ENCODE measurements around the gene B3GNT2. TPM values are rescaled to one million over a fixed set of nuclear protein-coding genes. Genes with fewer than 3 reads are reported as not detected.

Gene B3GNT2
- total RNA-seq, 1 donor from 2014 or later = 38.0 TPM

- Histone ChIP-seq H3K4me1 (peaks cover 74% of the 10 kb centered on the region), H3K4me3 (no peak overlapping the region), H3K36me3 (no peaks in the 10 kb centered on the region), H3K27ac (peak overlapping the region; percentile 27), H3K27me3 (ENCODE audit: low read depth) (no peaks in the 10 kb centered on the region), H3K9me3 (no peaks in the 10 kb centered on the region)
- intact Hi-C loops (cut with DNase I) = no loop called here
- TF ChIP-seq CTCF (IDR thresholded peaks at IDR 0.05) = no peak
- no peak for DNase-seq
- ATAC-seq = no peak
Observed at GRCh38 chr2:62200291-62200841, 4.5 kb downstream of the B3GNT2 start.

GRCh38 chr2:62200868-62201267 lies 5.0 kb downstream of the B3GNT2 start:
- Histone ChIP-seq H3K36me3 (no peaks in the 10 kb centered on the region), H3K9me3 (no peaks in the 10 kb centered on the region), H3K27ac (peak overlapping the region; percentile 27), H3K4me3 (no peak overlapping the region), H3K4me1 (peaks cover 76% of the 10 kb centered on the region), H3K27me3 (ENCODE audit: low read depth) (no peaks in the 10 kb centered on the region)
- no peak for TF ChIP-seq CTCF (IDR thresholded peaks at IDR 0.05)
- intact Hi-C loops (cut with DNase I) = no loop called here
- ATAC-seq = no peak
- DNase-seq = no peak

GRCh38 chr2:62201307-62201706 lies 5.4 kb downstream of the B3GNT2 start:
- peak overlapping the region; percentile 27 for H3K27ac ChIP-seq
- ATAC-seq = peak; percentile 26 to 72
- no peaks in the 10 kb centered on the region for H3K9me3 ChIP-seq
- no peaks in the 10 kb centered on the region for H3K36me3 ChIP-seq
- no peak for DNase-seq
- no peaks in the 10 kb centered on the region for H3K27me3 ChIP-seq (ENCODE audit: low read depth)
- H3K4me1 ChIP-seq = peaks cover 76% of the 10 kb centered on the region
- intact Hi-C loops (cut with DNase I) = no loop called here
- no peak for TF ChIP-seq CTCF (IDR thresholded peaks at IDR 0.05)
- no peak overlapping the region for H3K4me3 ChIP-seq

- H3K9me3 ChIP-seq = no peaks in the 10 kb centered on the region
- H3K4me1 ChIP-seq = peaks cover 76% of the 10 kb centered on the region
- no peak for TF ChIP-seq CTCF (IDR thresholded peaks at IDR 0.05)
- ATAC-seq (peak in 1 of 2 donors; percentile 22), DNase-seq (no peak)
- H3K27ac ChIP-seq = peak overlapping the region; percentile 8
- H3K36me3 ChIP-seq = no peaks in the 10 kb centered on the region
- H3K27me3 ChIP-seq (ENCODE audit: low read depth) = no peaks in the 10 kb centered on the region
- H3K4me3 ChIP-seq = no peak overlapping the region
- intact Hi-C loops (cut with DNase I) = no loop called here
Observed at GRCh38 chr2:62202019-62202722, 6.3 kb downstream of the B3GNT2 start.

GRCh38 chr2:62202729-62203128 lies 6.8 kb downstream of the B3GNT2 start:
- DNase-seq = no peak
- peak overlapping the region; percentile 8 for H3K27ac ChIP-seq
- ATAC-seq = no peak
- H3K4me3 ChIP-seq = no peak overlapping the region
- intact Hi-C loops (cut with DNase I) = no loop called here
- no peak for TF ChIP-seq CTCF (IDR thresholded peaks at IDR 0.05)
- H3K4me1 ChIP-seq = peaks cover 79% of the 10 kb centered on the region
- no peaks in the 10 kb centered on the region for H3K36me3 ChIP-seq
- H3K9me3 ChIP-seq = no peaks in the 10 kb centered on the region
- H3K27me3 ChIP-seq (ENCODE audit: low read depth) = no peaks in the 10 kb centered on the region
